Stimulated activated CD8-positive, alpha-beta memory T cell treated with anti-CD3 and anti-CD28 coated beads, Interleukin-7, amount 100 ng/mL, for 24 hours (primary cell): ENCODE measurements around the gene JSRP1.

Experiments used
- DNase-seq: peaks from one replicate; pipeline ENCODE4 v3.0.0-alpha.2; 2020; ENCODE audit warnings: low read depth

Gene JSRP1, protein sequence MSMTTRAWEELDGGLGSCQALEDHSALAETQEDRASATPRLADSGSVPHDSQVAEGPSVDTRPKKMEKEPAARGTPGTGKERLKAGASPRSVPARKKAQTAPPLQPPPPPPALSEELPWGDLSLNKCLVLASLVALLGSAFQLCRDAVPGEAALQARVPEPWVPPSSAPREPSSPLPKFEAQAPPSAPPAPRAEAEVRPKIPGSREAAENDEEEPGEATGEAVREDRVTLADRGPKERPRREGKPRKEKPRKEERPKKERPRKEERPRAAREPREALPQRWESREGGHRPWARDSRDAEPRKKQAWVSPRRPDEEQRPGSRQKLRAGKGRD

DNA sequence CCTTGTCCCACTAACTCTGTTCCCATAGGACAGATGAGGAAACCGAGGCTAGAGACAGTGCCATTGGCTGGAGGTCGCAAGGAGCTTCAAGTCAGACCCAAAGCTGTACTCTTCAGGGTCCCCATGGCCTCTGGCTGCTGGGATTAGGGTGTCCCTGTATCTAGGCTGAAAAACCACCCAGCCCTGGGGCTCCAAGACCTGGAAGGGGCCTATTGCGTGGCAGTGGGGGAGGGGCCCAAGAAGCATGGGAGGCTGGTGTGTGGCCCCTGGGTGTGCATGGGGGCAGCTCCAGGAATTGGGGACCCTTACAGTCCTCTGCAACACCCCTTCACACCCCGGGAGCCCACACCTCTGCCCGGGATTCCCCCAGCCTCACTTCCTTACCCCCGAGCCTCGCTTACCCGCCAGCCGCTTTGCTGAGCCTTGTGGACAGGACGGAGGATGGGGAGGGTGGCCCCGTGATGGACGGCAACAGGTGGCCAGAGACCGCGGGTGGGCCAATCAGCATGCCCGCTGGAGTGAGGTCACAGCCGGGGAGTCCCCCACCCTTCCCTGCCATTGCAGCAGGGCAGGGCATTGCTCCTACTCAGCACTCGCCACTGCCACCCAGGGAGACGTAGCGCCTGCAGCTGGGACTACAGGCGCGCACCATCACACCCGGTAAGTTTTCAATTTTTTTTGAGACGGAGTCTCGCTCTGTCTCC lies at the start of gene JSRP1:
Gene JSRP1 (minus strand): TSS at position 436 of the 704 bp plus-strand sequence. CDS start 1,103 bp downstream, outside the sequence.
- DNase-seq: no peak

DNA sequence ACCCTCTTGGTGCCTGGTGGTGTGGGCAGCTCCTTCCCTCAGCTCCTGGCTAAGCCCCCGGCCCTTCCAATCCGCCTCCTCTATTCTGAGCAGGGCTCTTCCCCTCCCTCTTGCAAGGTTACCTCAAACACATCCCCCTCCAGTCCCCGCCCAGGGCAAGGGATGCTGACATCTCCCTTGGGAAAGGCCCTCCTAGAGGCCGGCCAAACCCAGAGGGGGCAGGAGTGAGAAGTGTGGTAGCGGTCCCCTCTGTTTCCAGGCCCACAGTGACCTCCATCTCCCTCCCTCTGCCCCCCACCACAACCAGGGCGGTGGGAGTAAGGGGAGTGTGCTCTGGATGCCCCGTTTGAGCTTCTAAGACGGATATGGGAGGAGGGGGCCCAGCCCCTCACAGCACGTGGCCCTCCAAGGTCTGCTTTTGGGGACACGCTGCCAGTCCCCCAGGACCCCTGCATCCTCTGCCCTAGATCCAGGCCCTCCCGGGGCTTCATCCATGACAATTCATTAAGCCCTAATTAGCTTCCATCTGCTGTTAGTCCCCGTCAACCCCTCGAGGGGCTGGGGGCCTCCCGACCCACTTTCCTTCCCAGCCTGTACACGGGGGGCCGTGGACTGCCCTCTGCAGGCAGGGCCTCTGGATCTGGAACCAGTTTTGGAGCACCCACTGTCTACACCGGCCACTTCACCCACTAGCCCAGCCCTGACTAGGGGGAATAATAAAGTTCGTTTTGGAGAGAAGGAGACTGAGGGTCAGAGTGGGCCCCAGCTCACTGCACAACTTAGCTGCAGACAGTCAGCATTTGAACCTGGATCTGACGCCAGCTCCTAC lies 49.4 kb upstream of the JSRP1 start:
- no peak for DNase-seq

DNA sequence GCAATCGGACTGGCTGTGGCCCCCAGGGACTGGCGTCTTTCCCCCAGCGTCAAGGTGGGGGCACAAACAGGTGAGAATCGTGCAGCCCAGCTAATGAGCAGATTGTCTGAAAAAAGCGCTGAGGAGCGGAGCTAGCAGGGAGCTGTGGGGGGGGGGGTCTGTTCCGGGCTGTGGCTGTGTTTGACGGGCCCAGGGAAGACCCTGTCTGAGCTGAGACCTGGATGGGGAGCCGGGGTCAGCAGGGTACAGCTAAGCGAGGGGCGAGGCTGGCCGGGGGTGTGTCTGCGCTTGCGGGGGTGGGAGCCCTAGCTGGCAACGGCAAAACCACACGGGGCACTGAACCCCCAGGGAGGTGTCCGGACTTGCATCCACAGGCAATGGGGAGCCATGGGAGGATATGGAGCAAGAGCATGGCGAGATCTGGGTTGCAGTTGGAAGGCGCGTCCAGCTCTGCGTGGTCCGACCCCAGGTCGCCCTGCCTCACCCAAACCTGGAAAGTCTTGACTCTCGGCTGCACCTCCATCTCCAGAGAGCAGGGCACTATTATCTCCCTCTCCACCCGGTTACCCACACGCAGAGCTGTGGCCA lies 47.1 kb upstream of the JSRP1 start:
- DNase-seq: no peak

DNA sequence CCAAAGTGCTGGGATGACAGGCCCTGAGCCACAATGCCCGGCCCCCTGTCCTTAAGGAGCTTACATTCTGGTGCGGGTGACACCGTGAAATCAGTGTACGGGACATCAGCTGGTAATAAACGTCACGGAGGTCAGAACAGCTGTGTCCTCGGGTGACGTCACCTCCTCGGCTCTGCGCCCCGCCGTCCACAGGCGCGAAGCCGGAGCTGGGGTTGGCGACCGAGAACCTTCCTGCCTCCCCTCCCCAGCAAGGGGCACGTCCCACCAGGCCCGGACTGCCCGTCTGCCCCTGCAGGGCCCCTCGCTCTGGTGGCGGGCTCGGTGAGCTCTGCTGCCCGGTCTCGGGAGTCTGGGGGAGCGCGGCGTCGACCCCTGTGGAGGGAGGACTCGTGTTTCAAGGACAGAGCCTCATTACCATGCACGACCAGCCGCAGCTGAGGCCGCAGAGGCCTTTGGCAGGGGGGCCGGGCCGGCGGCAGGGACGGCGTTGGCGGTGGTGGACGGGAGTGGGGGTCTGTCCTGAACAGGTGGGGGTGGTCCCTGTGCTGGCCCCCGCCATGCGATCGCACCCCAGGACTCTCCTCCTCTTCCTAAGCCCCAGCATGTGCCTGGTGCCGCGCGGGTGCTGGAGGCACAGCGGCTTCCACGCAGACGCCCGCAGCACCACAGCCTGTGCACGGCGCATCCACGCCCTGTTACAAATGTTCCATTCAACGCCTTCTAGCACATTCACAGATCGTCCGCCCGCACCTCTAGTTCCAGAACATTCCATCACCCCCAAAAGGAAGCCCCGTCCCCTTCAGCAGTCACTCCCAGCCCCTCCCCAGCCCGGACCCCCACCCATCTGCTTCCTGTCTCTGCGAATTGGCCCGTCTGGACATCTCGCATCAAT lies 46.3 kb upstream of the JSRP1 start:
- DNase-seq: no peak

DNA sequence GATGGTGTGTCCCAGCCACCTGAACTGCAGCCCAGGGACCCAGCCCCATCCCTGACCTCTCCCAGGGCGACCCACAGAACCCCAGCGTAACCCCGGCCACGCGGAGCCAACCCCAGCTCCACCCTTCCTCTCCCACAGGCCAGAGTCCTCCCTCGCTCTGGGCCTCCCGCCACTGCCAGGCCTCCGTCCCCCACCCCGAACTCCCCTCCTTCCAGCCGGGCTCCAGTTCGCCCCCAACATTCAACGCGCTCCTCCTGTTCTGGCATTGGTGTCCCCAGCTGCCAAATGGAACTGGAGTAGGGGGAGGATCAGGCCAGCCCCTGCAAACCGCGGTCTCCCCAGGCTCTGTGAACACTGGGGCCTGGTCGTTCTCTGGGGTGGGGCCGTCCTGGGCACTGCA lies 44.3 kb upstream of the JSRP1 start:
- DNase-seq: no peak

DNA sequence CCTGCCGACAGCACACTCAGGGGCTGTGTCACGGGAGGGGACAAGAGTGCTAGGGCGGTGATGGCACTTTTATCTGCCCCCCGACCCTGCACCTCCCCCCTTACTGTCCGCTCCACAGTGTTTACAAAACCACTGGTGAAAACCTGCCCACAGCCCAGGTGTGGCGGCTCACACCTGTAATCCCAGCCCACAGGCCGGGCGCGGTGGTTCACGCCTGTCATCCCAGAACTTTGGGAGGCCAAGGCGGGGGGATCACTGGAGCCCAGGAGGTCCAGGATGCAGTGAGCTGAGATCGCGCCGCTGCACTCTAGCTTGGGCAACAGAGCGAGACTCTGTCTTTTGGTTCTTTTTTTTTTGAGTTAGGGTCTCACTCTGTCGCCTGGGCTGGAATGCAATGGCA lies 39.9 kb upstream of the JSRP1 start:
- no peak for DNase-seq

DNA sequence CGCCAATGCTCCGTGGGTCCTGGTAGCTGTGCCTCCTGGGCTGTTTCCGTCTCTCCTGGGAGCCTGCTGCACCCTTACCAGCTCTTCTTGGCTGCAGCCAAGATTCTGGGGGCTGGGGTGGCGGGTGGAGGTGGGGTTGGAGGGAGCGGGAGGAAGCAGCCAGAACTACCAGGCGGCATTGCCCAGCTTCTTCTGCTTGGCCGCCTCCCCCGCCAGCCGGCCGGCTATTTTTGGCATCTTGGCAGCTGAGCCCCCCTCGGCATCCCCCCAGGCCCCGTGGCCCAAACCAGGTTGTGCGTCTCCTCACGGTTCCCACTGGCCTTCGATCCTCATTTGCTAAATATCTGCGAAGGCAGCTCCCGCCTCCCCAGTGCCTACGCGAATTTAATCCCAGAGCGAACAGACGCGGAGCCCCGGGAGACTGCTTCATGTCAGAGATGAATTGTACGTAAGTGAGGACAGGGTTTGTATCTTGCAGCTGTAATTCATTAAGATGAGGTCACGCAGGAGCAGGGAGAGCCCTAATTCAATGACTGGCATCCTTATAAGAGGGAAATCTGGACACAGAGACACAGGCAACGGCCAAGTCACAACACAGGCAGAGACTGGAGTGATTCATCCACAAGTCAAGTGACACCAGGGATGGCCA lies 38.6 kb upstream of the JSRP1 start:
- no peak for DNase-seq

DNA sequence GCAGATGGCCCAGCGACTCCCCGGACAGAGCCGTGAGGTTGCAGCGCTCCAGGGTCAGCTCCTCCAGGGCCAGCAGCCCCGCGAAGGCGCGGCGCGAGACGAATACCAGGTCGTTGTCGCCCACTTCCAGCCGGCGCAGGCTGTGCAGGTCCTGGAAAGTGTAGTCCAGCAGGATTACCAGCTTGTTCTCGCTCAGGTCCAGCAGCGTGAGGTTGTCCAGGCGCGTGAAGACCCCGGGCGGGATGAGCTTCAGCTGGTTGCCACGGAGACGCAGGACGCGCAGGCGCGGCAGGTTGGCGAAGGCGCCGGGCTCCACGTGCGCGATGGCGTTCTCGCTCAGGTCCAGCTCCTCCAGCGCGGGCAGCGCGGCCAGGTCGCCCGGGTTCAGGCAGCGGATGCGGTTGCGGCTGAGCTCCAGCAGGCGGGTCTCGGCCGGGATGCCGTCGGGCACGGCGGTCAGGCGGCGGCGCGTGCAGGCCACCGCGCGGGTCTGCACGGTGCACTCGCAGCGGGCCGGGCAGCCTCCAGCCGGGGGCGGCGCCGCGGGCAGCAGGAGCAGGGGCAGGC lies 35.1 kb upstream of the JSRP1 start:
- DNase-seq: no peak

DNA sequence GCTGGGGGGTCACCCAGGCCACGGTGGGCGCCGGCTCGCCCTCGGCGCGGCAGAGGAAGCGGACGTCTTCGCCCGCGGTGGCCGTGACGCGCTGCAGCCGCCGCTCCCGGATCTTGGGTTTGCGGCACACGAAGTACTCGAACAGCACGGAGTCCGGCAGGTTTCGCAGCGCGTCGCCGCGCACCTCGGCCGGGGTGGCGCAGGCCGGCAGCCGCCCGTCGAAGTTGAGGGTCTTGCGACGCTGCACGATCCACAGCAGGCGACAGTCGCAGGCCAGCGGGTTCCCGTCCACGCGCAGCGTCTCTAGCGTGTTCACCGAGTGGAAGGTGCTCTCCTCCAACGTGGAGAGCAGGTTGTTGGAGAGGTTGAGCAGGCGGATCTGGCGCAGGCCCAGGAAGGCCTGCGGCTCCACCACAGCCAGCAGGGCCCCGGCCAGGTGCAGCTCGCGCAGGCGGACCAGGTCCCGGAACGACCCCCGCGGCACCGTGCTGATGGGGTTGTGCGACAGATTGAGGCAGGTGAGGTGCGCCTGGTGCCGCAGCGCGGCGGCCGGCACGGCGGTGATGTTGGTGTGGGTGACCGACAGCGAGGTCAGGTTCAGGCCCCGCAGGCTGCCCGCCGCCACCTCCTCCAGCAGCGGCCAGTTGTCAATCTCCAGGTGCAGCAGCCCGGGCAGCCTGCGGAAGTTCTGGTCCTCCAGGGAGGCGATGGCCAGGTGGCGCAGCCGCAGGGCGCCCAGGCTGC lies 34.4 kb upstream of the JSRP1 start:
- no peak for DNase-seq

DNA sequence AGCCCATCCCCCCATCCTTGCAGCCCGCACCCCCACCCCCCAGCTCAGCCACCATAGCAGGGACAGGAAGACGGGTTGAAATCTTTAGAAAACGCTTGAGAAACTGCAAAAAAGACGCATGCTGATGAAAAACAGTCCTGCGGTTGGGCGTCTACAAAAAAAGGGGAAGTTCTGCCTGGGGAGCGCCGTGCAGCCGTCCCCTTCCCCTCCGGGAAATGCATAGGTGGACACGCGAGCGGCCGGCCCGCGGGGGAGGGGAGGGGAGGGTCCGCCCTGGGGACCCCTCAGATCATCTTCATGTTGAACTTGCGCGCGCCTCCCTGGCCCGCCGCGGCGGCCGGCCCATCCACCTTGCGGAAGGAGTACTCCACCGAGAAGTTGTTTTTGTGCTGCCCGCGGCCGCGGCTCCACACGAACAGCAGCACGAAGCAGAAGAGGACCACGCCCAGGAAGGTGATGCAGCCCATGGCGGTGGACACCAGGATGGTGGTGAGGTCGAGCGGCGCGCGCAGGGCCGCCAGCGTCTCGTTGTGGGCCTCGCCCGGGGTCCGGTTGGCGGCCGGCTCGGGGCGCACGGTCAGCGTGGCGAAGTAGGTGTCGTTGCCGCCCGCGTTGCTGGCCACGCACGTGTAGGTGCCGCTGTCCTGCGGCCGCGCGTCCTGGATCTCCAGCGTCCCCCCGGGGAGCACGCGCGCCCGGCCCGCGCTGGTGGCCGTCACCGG lies 33.7 kb upstream of the JSRP1 start:
- no peak for DNase-seq

DNA sequence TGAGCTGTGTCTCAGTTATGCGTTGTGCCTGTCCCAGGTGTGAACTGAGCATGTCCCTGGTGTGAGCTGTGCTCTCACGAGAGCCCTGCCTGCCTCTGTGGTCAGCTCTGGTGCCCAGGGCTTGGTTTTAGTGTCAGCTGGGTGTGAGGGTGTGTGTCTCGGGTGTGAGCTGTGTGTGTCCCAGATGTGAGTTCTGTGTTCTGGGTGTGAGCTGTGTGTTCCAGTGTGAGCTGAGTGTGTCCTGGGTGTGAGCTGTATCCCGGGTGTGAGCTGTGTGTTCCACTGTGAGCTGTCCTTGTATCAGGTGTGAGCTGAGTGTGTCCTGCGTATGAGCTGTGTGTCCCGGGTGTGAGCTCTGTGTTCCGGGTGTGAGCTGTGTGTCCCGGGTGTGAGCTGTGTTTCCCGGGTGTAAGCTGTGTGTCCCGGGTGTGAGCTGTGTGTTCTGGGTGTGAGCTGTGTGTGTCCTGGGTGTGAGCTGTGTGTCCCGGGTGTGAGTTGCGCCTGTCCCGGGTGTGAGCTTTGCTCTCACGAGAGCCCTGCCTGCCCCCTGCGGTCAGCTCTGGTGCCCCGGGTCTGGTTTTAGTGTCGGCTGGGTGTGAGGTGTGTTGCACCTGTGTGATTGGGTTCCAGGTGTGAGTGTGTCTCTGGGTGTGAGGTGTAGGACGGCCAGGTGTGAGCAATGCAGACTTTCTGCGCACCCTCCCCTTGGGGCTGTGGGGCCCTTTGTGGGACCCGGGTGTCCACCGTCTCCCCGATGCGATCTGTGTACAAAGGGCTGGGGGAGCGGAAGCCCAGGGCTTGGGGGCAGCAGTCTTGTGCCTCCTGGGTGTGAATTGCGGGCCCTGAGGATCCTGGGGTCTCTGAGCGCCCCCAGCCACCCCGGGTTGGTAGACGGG lies 32.8 kb upstream of the JSRP1 start:
- no peak for DNase-seq

DNA sequence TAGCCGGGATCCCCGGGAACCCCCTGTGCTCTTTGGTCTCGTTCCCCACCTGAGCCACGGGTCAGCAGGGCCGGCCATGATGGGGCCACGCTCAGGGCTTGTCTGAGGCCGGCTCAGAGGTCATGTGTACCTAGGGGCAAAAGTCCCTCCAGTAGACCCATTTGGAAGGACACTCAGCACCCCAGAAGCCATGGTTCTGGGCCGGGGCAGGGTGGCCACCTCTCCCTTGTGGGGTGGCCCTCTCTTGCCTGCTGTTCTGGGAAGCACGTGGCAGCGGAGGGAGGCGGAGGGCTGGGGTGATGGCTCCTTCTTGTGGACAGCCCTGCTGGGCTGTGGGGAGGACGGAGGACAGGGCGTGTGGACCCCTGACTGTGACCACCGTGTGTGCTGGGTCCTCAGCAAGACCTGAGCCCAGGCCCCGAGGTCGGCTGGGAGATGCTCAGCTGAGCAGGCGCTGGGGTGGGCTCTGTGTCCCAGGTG lies 32.2 kb upstream of the JSRP1 start:
- no peak for DNase-seq

DNA sequence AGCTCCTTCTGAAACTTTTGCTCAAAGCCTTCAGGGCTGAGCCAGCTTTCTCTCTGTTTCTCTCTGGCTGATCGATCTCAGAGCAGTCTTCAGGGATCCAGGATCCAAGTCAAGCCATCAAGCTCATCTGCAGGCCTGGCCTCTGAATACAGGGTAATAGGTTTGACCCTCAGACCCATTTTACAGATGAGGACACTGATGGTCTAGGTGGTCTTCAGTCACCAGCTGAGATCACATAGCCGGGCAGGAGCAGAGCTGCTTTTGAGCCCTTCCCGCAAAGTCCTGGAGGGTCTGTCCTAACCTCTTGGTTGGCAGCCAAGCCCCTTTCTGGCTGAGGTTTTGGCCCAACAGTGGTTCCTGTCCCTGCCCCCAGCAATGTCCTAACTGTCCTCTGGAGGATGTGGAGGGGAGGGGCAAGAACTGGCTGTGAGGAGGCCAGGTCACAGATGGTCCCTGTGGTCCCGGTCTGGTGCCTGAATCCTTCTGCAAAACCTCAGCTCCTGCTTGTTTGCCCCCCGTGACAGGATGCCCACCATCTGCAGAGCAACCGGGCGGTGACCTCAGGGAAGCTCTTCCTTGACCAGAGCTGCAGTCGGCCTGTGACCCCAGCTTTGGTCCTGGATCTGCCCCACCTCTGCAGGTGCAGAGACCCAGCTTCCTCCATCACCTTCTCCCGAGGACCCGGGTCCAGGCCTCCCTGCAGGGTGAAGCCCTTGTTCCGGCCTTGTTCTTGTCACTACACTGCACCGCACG lies 31.5 kb upstream of the JSRP1 start:
- DNase-seq: no peak

DNA sequence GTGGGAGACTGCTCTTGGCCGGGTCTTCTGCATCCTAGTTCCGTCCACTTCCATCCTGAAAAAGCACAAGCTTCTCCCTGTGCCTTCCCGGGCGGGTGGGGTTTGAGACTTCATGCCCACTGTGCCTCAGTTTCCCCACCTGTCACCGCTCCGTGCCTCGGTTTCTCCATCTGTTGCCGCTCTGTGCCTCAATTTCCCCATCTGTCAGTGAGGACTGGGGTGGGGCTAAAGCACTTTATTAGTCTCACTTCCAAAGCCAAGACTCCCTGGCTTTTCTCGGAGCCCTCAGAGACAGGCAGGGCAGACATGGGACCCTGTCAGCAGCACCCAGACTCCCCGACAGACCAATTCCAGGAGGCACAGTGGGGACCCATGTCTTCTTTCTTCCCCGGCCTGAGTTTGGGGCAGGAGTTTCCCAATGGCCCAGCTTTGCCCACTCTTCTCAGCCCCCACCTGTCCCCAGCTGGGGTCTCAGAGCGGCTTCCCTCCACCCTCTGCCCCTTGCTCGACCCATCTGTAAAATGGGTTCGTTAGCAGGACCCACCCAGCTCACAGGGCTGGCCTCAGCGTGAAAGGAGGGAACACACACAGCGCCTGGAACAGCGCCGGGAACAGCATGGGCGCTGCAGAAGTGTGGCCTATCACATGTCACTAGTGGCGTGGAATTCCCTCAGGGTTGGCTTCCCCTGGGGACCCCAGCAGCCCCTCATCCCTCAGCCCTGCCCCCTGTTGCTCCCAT lies 30.4 kb upstream of the JSRP1 start:
- DNase-seq: no peak

DNA sequence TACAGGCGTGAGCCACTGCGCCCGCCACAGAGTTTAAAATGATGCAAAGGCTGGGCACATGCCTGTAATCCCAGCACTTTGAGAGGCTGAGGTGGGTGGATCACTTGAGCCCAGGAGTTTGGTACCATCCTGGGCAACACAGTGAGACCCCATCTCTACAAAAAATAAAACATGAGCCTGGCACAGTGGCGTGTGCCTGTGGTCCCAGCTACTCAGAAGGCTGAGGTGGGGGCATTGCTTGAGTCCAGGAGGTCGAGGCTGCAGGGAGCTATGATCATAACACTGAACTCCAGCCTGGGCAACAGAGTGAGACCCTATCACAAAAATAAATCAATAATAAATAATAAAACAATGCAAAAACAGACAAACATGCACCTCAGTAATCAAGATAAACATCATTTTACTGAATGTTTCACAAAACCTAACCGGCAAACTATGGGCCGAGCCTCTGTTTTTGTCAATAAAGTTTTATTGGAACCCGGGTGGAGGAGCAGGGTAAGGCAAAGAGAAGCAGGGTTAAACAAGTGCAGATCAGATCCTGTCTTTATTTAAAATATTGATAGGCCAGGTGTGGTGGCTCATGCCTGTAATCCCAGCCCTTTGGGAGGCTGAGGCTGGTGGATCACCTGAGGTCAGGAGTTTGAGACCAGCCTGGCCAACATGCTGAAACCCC lies 27.8 kb upstream of the JSRP1 start:
- DNase-seq: no peak

DNA sequence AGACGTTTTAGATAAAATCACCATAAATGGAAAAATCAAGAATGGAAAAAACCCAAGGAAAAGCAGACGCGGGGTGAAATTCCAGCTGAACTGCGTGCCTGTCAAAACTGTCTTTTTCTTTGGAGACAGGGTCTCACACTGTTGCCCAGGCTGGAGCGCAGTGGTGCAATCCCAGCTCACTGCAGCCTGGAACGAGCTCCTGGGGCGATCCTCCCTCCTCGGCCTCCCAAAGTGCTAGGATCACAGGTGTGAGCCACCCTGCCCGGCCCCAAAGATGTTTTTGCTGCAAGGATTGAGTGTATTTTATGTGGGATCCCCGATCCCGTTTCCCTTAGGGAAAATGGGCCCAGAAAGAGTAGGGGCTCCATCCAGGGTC lies 26.6 kb upstream of the JSRP1 start:
- DNase-seq: no peak
